GOT3 (cell line): ENCODE data around the gene ADGRL3.

Source experiments
- DNase-seq: peaks from one replicate; lab custom pipeline; 2025; ENCODE audit warnings: mixed read lengths; lab: John Stamatoyannopoulos, UW

The ADGRL3 gene

GRCh38 chr4:62117886-62118285, 917.8 kb downstream of the ADGRL3 start:
- no peak for DNase-seq

- no peak for DNase-seq
Observed at GRCh38 chr4:62118558-62118957, 918.4 kb downstream of the ADGRL3 start.

- no peak for DNase-seq
Observed at GRCh38 chr4:62119195-62119594, 919.1 kb downstream of the ADGRL3 start.

GRCh38 chr4:62126064-62126732, 926.1 kb downstream of the ADGRL3 start:
- DNase-seq, result no peak
